ENCODE results near the gene SLC1A2.

Gene SLC1A2

GRCh38 chr11:35208795-35209194, 210.6 kb downstream of the SLC1A2 start:
- TF ChIP-seq, protein P1, sequence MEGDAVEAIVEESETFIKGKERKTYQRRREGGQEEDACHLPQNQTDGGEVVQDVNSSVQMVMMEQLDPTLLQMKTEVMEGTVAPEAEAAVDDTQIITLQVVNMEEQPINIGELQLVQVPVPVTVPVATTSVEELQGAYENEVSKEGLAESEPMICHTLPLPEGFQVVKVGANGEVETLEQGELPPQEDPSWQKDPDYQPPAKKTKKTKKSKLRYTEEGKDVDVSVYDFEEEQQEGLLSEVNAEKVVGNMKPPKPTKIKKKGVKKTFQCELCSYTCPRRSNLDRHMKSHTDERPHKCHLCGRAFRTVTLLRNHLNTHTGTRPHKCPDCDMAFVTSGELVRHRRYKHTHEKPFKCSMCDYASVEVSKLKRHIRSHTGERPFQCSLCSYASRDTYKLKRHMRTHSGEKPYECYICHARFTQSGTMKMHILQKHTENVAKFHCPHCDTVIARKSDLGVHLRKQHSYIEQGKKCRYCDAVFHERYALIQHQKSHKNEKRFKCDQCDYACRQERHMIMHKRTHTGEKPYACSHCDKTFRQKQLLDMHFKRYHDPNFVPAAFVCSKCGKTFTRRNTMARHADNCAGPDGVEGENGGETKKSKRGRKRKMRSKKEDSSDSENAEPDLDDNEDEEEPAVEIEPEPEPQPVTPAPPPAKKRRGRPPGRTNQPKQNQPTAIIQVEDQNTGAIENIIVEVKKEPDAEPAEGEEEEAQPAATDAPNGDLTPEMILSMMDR (IDR thresholded peaks at IDR 0.05; ENCODE audit: insufficient read depth, low read length, missing control alignments): no peak
- CTCF ChIA-PET: no interaction called here
- no peak overlapping the region for H3K4me3 ChIP-seq (ENCODE audit: low read depth, low read length)
- DNase-seq (ENCODE audit: low read depth, low spot score): no peak
- POLR2A ChIA-PET: no interaction called here

- ChIA-PET POLR2A (no interaction called here), CTCF (no interaction called here)
- TF ChIP-seq, protein P1 (IDR thresholded peaks at IDR 0.05; ENCODE audit: insufficient read depth, low read length, missing control alignments): no peak
- H3K4me3 ChIP-seq (ENCODE audit: low read depth, low read length): no peak overlapping the region
- DNase-seq (ENCODE audit: low read depth, low spot score): no peak
Observed at GRCh38 chr11:35207471-35208403, 211.6 kb downstream of the SLC1A2 start.

- TF ChIP-seq, protein P1 (IDR thresholded peaks at IDR 0.05; ENCODE audit: insufficient read depth, low read length, missing control alignments): no peak
- H3K4me3 ChIP-seq (ENCODE audit: low read depth, low read length): no peak overlapping the region
- DNase-seq (ENCODE audit: low read depth, low spot score): no peak
- POLR2A ChIA-PET: no interaction called here
- CTCF ChIA-PET: no interaction called here
Observed at GRCh38 chr11:35206616-35207015, 212.7 kb downstream of the SLC1A2 start.

- H3K4me3 ChIP-seq (ENCODE audit: low read depth, low read length): no peak overlapping the region
- ChIA-PET POLR2A (no interaction called here), CTCF (no interaction called here)
- no peak for DNase-seq (ENCODE audit: low read depth, low spot score)
- TF ChIP-seq, protein P1 (IDR thresholded peaks at IDR 0.05; ENCODE audit: insufficient read depth, low read length, missing control alignments): no peak
Observed at GRCh38 chr11:35204614-35205013, 214.7 kb downstream of the SLC1A2 start.
